Fibroblast of lung (primary cell): ENCODE data around the gene MIS18BP1.

Experiments used
- EZH2 ChIP-seq: IDR thresholded peaks from 2 replicates; pipeline ENCODE4 v1.5.1; 2012; ENCODE audit warnings: low read length, control low read depth, mild to moderate bottlenecking; ENCODE audit errors: missing control alignments
- TF ChIP-seq, protein P1 (sequence below), 2 donors: IDR thresholded peaks in 1 of 2; conservative IDR thresholded peaks in 1 of 2; 1 replicate in 1 of 2; 2 replicates in 1 of 2; pipeline ENCODE4 v1.5.1; 2011 to 2012; ENCODE audit warnings: low read length in 2 of 2, control low read depth in 1 of 2, inconsistent platforms in 1 of 2, low read depth in 1 of 2, mild to moderate bottlenecking in 1 of 2

DNA sequence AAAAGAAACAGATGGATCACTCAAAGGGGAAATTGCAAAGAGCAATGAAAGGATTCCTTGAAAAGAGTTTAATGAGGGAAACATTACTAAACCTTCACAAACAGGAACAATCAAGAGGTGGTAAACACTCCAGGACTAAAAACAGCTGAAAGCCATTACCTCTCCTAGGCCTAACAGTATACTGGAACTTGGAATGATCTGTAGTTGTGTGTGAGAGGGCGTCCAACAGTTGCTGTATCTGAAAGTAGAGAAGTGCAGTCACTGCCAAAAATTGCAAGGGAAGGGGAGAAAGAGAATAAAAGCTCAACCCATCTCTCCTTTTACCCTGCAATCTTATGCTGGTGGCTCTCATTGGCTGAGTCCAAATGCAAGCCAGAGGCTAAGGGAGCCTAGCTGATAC lies 17.0 kb upstream of the MIS18BP1 start:
- TF ChIP-seq, protein P1, sequence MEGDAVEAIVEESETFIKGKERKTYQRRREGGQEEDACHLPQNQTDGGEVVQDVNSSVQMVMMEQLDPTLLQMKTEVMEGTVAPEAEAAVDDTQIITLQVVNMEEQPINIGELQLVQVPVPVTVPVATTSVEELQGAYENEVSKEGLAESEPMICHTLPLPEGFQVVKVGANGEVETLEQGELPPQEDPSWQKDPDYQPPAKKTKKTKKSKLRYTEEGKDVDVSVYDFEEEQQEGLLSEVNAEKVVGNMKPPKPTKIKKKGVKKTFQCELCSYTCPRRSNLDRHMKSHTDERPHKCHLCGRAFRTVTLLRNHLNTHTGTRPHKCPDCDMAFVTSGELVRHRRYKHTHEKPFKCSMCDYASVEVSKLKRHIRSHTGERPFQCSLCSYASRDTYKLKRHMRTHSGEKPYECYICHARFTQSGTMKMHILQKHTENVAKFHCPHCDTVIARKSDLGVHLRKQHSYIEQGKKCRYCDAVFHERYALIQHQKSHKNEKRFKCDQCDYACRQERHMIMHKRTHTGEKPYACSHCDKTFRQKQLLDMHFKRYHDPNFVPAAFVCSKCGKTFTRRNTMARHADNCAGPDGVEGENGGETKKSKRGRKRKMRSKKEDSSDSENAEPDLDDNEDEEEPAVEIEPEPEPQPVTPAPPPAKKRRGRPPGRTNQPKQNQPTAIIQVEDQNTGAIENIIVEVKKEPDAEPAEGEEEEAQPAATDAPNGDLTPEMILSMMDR (conservative IDR thresholded peaks at IDR 0.05 in 1 of 2, IDR thresholded peaks at IDR 0.05 in 1 of 2; ENCODE audit: low read depth in 1 of 2, low read length in 2 of 2) = no peak
- no peak for TF ChIP-seq EZH2
